HEK293T (cell line): ENCODE measurements around the gene FOXK2.

Experiments
- CTCF ChIA-PET: fragments of 350-600 bp; formaldehyde crosslinking; extraction: SDS; loops from one replicate; lab custom pipeline; 2021; ENCODE audit warnings: antibody characterized with exemption, inconsistent platforms; lab: Yijun Ruan, JAX
- POLR2A ChIA-PET: fragments of 350-600 bp; formaldehyde crosslinking; extraction: SDS; loops from one replicate; lab custom pipeline; 2020; ENCODE audit warnings: antibody characterized with exemption, inconsistent platforms; lab: Yijun Ruan, JAX
- DNase-seq: peaks from one replicate; pipeline ENCODE4 v3.0.0; 2012; ENCODE audit warnings: mixed read lengths; ENCODE audit errors: extremely low spot score
- ARNT ChIP-seq: fragments of 450-650 bp; IDR thresholded peaks from 2 replicates; pipeline ENCODE4 v1.6.1; 2017; ENCODE audit warnings: mild to moderate bottlenecking
- BHLHE40 ChIP-seq: fragments of 450-650 bp; IDR thresholded peaks from 2 replicates; pipeline ENCODE4 v1.6.1; 2016; ENCODE audit warnings: mild to moderate bottlenecking, moderate library complexity, borderline replicate concordance
- CTBP1 ChIP-seq: fragments of 450-650 bp; IDR thresholded peaks from 2 replicates; pipeline ENCODE4 v1.6.1; 2016; ENCODE audit warnings: borderline replicate concordance
- ELF4 ChIP-seq: fragments of 450-650 bp; IDR thresholded peaks from 2 replicates; pipeline ENCODE4 v1.6.1; 2017; ENCODE audit warnings: antibody characterized with exemption
- FOXA1 ChIP-seq: fragments of 450-650 bp; IDR thresholded peaks from 2 replicates; pipeline ENCODE4 v1.6.1; 2016; ENCODE audit warnings: mild to moderate bottlenecking
- FOXK2 ChIP-seq: fragments of 450-650 bp; IDR thresholded peaks from 2 replicates; pipeline ENCODE4 v1.6.1; 2016; ENCODE audit warnings: mild to moderate bottlenecking
- FOXM1 ChIP-seq: fragments of 450-650 bp; IDR thresholded peaks from 2 replicates; pipeline ENCODE4 v1.6.1; 2017; ENCODE audit warnings: mild to moderate bottlenecking, borderline replicate concordance
- HDGF ChIP-seq: fragments of 450-650 bp; IDR thresholded peaks from 2 replicates; pipeline ENCODE4 v1.6.1; 2017; ENCODE audit warnings: antibody characterized with exemption, borderline replicate concordance
- L3MBTL2 ChIP-seq: fragments of 450-650 bp; conservative IDR thresholded peaks from 2 replicates; pipeline ENCODE4 v1.6.1; 2016; ENCODE audit warnings: mild to moderate bottlenecking
- LEF1 ChIP-seq: fragments of 450-650 bp; IDR thresholded peaks from 2 replicates; pipeline ENCODE4 v1.6.1; 2017; ENCODE audit warnings: mild to moderate bottlenecking, borderline replicate concordance
- NFRKB ChIP-seq: fragments of 450-650 bp; IDR thresholded peaks from 2 replicates; pipeline ENCODE4 v1.6.1; 2016; ENCODE audit warnings: mild to moderate bottlenecking, moderate library complexity
- PKNOX1 ChIP-seq: fragments of 450-650 bp; IDR thresholded peaks from 2 replicates; pipeline ENCODE4 v1.6.1; 2016
- SP1 ChIP-seq: fragments of 450-650 bp; IDR thresholded peaks from 2 replicates; pipeline ENCODE4 v1.6.1; 2017
- SUZ12 ChIP-seq: fragments of 450-650 bp; IDR thresholded peaks from 2 replicates; pipeline ENCODE4 v1.6.1; 2016; ENCODE audit warnings: mild to moderate bottlenecking
- TARDBP ChIP-seq: fragments of 450-650 bp; IDR thresholded peaks from 2 replicates; pipeline ENCODE4 v1.6.1; 2016
- ZNF384 ChIP-seq: fragments of 450-650 bp; IDR thresholded peaks from 2 replicates; pipeline ENCODE4 v1.6.1; 2016

Gene FOXK2

GRCh38 chr17:82596837-82597672 is 77.5 kb downstream of the FOXK2 start:
- POLR2A ChIA-PET = no interaction called here
- TF ChIP-seq ZNF384 = no peak
- TF ChIP-seq SUZ12 = no peak
- TF ChIP-seq NFRKB = no peak
- TF ChIP-seq ARNT = no peak
- no peak for TF ChIP-seq FOXA1
- no peak for DNase-seq
- CTCF ChIA-PET = no interaction called here

- DNase-seq = no peak
- ChIA-PET POLR2A (no interaction called here), CTCF (no interaction called here)
- TF ChIP-seq FOXM1 (no peak), LEF1 (no peak), SUZ12 (no peak), SP1 (no peak), ARNT (no peak), TARDBP (no peak), ELF4 (no peak), FOXK2 (no peak), CTBP1 (no peak), FOXA1 (no peak), HDGF (no peak), PKNOX1 (no peak), NFRKB (no peak), BHLHE40 (no peak), L3MBTL2 (no peak)
Measured at GRCh38 chr17:82598256-82599119, 79.0 kb downstream of the FOXK2 start.

- no peak for DNase-seq
- TF ChIP-seq PKNOX1 = no peak
- TF ChIP-seq CTBP1 = no peak
- TF ChIP-seq SP1 = no peak
- no peak for TF ChIP-seq FOXM1
- TF ChIP-seq L3MBTL2 = no peak
- TF ChIP-seq SUZ12 = no peak
- TF ChIP-seq ARNT = no peak
- no peak for TF ChIP-seq ELF4
- TF ChIP-seq HDGF = no peak
- TF ChIP-seq FOXA1 = no peak
- TF ChIP-seq LEF1 = no peak
- POLR2A ChIA-PET = no interaction called here
- CTCF ChIA-PET = interaction anchor here (0.6 kb wide), 1 partner anchor 325 kb away, joined by 3 read pairs; no protein-coding TSS in a partner anchor
Measured at GRCh38 chr17:82599674-82600661, 80.4 kb downstream of the FOXK2 start.

- ChIA-PET POLR2A (no interaction called here), CTCF (no interaction called here)
- TF ChIP-seq CTBP1 = no peak
- no peak for TF ChIP-seq NFRKB
- no peak for TF ChIP-seq PKNOX1
- no peak for TF ChIP-seq FOXK2
- no peak for TF ChIP-seq TARDBP
- no peak for TF ChIP-seq ARNT
- no peak for TF ChIP-seq ZNF384
- no peak for TF ChIP-seq BHLHE40
- TF ChIP-seq HDGF = no peak
- no peak for TF ChIP-seq LEF1
- TF ChIP-seq SP1 = no peak
- no peak for TF ChIP-seq FOXA1
- no peak for TF ChIP-seq L3MBTL2
- no peak for TF ChIP-seq SUZ12
- DNase-seq = no peak
Measured at GRCh38 chr17:82600731-82601446, 81.4 kb downstream of the FOXK2 start.
